ENCODE results near the gene DNAH5. TPM values are rescaled to one million over a fixed set of nuclear protein-coding genes. Genes with fewer than 3 reads are reported as not detected.

The DNAH5 gene
- polyA plus RNA-seq, 1 experiment = 1.1 TPM

DNA sequence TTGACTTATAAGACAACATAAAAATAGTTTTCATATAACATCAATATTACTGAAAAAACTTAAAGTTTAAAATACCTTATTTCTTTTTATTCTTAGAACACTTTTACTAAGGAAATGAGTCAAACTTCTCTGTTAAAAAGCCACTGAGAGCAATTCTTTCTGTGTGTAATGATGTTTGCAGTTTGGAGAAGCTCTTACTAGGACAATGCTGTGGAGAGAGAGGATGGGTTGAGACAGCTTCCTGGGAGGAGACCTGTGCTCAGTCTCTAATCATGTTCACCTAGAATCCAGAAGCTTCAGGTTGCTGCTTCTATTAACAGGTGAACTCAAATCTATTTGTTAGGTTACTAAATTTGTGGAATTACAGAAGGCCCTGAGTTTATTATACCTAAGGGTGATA is 198.5 kb downstream of the DNAH5 start:
- Histone ChIP-seq H3K27me3 (ENCODE audit: control insufficient read depth, insufficient read depth, low read length) (no peaks in the 10 kb centered on the region), H3K4me3 (ENCODE audit: low read depth, low read length) (no peak overlapping the region)
- no peak for DNase-seq (ENCODE audit: low read depth)

DNA sequence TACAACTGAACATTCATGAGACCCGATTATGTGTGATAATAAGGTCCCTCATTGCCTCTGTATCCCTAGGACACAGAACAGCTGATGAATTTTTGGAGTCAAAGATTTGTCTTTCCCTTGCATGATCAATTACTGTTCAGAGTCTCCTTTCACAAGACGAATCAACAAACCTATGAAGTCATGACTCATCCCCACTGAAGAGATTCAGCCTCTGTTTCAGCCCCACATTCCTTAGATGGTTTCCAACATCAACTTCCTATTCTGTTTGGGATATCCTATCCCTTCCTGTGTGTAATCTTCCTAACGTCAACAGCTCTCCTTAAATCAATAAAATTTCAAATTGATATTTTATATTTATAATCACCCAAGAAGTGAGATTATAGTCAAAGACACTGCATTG is 199.0 kb downstream of the DNAH5 start:
- ChIA-PET CTCF (no interaction called here), POLR2A (no interaction called here)
- Histone ChIP-seq H3K27me3 (ENCODE audit: control insufficient read depth, insufficient read depth, low read length) (no peaks in the 10 kb centered on the region), H3K36me3 (ENCODE audit: control insufficient read depth, insufficient read depth, low read length) (no peaks in the 10 kb centered on the region), H3K4me3 (ENCODE audit: low read depth, low read length) (no peak overlapping the region)
- no peak for DNase-seq (ENCODE audit: low read depth)
- TF ChIP-seq, protein P1, sequence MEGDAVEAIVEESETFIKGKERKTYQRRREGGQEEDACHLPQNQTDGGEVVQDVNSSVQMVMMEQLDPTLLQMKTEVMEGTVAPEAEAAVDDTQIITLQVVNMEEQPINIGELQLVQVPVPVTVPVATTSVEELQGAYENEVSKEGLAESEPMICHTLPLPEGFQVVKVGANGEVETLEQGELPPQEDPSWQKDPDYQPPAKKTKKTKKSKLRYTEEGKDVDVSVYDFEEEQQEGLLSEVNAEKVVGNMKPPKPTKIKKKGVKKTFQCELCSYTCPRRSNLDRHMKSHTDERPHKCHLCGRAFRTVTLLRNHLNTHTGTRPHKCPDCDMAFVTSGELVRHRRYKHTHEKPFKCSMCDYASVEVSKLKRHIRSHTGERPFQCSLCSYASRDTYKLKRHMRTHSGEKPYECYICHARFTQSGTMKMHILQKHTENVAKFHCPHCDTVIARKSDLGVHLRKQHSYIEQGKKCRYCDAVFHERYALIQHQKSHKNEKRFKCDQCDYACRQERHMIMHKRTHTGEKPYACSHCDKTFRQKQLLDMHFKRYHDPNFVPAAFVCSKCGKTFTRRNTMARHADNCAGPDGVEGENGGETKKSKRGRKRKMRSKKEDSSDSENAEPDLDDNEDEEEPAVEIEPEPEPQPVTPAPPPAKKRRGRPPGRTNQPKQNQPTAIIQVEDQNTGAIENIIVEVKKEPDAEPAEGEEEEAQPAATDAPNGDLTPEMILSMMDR (IDR thresholded peaks at IDR 0.05; ENCODE audit: insufficient read depth, low read depth, low read length) = no peak

More for the DNA sequence above, 198.5 kb downstream of the DNAH5 start:
- ChIA-PET POLR2A (no interaction called here), CTCF (no interaction called here)
- no peaks in the 10 kb centered on the region for H3K36me3 ChIP-seq (ENCODE audit: control insufficient read depth, insufficient read depth, low read length)
- TF ChIP-seq, protein P1 (IDR thresholded peaks at IDR 0.05; ENCODE audit: insufficient read depth, low read depth, low read length) = no peak

DNA sequence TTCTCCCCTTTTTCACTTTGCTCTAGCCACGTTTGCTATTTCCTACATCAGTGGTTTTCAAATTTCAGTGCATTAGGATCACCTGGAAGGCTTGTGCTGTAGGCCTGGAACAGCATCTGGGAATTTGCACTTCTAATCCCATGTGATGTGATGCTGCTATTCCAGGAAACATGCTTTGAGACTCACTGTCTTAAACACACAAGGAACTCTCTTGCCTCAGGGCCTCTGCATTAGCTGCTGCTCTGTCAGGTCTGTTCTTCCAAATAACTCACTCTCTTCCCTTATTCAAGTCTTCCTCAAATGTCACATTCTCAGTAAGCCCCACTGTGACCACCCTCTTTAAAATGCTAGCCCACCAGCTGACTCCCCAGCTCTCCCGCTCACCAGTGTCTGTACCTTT is 204.0 kb downstream of the DNAH5 start:
- POLR2A ChIA-PET = no interaction called here
- no peak overlapping the region for H3K4me3 ChIP-seq (ENCODE audit: low read depth, low read length)
- H3K36me3 ChIP-seq (ENCODE audit: control insufficient read depth, insufficient read depth, low read length) = no peaks in the 10 kb centered on the region
- H3K27me3 ChIP-seq (ENCODE audit: control insufficient read depth, insufficient read depth, low read length) = no peaks in the 10 kb centered on the region
- TF ChIP-seq, protein P1 (IDR thresholded peaks at IDR 0.05; ENCODE audit: insufficient read depth, low read depth, low read length) = no peak
- DNase-seq (ENCODE audit: low read depth) = no peak
- CTCF ChIA-PET = no interaction called here

DNA sequence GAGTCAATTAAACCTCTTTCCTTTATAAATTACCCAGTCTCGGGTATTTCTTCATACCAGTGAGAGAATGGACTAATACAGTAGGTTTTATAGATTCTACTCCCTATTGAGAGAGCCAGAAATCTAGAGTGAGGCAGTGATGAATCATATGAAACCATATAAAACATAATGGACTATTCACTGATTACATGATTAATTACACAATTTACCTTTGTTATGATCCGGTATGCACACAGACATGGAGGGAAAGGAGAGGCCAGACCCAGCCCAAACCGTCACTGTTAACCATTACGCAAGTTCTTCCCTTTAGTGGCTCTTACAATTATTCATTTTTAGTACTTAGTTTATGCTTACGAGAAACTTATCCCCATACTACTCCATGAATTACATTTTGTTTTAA is 205.0 kb downstream of the DNAH5 start:
- H3K36me3 ChIP-seq (ENCODE audit: control insufficient read depth, insufficient read depth, low read length) = no peaks in the 10 kb centered on the region
- ChIA-PET POLR2A (interaction anchor here (0.6 kb wide), 1 partner anchor 202 kb away, joined by 3 read pairs; no protein-coding TSS in a partner anchor), CTCF (no interaction called here)
- no peaks in the 10 kb centered on the region for H3K27me3 ChIP-seq (ENCODE audit: control insufficient read depth, insufficient read depth, low read length)
- TF ChIP-seq, protein P1 (IDR thresholded peaks at IDR 0.05; ENCODE audit: insufficient read depth, low read depth, low read length) = no peak
- no peak for DNase-seq (ENCODE audit: low read depth)
- H3K4me3 ChIP-seq (ENCODE audit: low read depth, low read length) = no peak overlapping the region

DNA sequence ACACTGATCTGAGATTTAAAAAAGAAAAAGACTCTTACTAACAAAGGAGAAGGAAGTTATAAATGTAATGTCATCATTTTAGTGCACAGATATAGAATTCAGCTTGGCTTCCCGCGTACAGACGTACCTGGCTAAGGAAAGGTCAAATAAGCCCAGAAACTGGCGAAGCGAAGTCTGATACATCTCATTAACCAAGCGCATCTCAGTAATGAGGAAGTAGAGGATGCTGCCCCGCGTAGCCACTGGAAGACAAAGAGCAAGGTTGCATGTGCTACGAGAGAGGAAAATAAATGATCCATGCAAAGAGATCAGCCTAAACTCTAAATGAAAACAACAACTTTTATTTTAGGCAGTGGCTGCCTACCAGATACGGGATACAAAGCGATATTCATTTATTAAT is 208.8 kb downstream of the DNAH5 start:
- TF ChIP-seq, protein P1 (IDR thresholded peaks at IDR 0.05; ENCODE audit: insufficient read depth, low read depth, low read length) = no peak
- no peak for DNase-seq (ENCODE audit: low read depth)
- Histone ChIP-seq H3K4me3 (ENCODE audit: low read depth, low read length) (no peak overlapping the region), H3K36me3 (ENCODE audit: control insufficient read depth, insufficient read depth, low read length) (no peaks in the 10 kb centered on the region), H3K27me3 (ENCODE audit: control insufficient read depth, insufficient read depth, low read length) (no peaks in the 10 kb centered on the region)
- ChIA-PET CTCF (interaction anchor here (0.6 kb wide), 1 partner anchor 79 kb away, joined by 3 read pairs; no protein-coding TSS in a partner anchor), POLR2A (no interaction called here)

All from BJ (cell line).